EL (cell line): ENCODE data around the gene AFF3.

ENCODE experiments used
- DNase-seq: peaks from one replicate; pipeline ENCODE4 v3.0.0-alpha.2; 2016

AFF3 gene

DNA sequence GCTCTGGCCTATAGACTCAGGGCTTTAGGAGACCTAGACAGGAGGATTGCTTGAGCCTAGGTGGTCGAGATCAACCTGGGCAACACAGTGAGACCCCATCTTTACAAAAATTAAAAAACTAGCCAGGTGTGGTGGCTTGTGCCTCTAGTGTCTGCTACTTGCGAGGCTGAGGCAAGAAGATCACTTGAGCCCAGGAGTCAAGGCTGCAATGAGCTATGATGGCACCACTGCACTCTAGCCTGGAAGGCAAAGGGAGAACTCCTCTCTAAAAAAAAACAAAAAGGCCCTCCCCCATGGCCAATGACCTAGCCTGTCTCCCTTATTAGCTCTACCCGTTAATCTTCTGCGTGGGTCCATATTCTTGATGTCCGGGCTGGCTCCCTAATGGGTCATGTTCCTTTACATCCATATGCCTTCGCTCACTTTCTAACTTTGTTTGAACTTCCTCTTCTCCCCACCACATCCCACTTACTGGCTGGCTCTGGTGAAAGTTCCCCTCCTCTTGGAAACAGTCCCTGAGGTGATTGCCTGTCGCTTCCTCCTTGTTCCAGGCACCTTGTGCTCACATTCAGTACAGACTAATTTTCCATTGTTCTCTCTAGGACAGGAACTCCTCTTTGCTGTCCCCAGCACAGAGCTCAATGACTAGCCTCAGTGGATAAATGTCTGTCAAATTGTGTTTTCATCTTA is 103.0 kb downstream of the AFF3 start:
- DNase-seq, result no peak

DNA sequence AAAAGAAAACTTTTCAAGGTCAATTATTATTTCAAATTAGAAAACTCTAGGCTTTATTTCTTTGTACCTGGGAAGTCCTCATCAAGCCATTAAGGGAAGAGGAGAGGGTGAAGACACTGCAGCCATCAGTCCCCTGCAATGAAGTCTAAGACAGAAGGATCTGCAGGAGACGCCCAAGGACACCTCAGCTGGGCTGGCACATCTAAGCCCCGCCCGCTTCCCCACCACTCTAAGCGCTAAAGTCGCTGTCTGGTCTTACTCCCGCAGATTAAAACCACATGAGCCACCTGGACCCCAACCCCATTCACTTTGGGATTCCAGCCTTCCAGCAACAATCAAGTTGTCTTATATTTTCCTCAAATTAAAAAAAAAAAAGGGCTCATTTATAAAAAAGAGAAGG is 104.4 kb downstream of the AFF3 start:
- no peak for DNase-seq

DNA sequence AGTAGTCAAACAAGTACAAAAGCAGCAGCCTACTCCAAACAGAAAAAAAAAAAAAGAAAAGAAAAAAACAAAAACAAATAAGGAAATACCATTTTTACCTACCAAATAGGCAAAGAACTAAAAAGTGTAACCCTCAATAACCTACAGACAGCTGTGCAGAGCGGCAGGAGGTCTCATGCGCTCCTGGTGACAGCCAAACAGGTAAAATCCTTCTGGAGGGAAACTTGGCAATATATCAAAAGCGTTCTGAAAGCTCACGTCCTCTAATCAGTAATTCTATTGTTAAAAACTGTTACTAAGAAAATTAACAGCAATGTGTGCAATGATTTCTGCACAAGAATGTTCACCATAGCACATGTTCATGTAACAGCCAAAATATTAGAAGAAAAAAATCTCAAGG is 105.6 kb downstream of the AFF3 start:
- DNase-seq, result no peak

DNA sequence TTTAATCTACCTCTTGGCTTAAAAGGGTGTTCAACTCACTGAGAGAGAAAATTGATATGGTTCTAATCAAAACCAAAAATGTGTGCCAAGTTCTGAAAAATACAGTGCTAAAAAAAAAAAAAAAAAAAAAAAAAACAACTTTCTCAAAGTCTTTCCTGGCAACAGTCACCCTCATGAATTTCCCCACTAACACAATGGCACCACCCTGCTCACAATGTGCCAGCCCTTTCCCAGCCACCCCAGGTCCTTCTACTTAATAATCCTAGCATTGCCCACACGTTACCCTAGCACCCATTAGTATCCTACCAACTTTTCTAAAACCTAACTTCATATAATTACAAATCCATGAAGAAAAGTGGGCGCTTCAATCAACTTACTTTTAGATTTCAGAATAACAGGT is 106.4 kb downstream of the AFF3 start:
- DNase-seq, result no peak

- no peak for DNase-seq
These were observed 108.0 kb downstream of the AFF3 start for GRCh38 chr2:100034431-100034830.

- DNase-seq, result no peak
These were observed 108.4 kb downstream of the AFF3 start for GRCh38 chr2:100033976-100034375.

- DNase-seq, result no peak
These were observed 110.8 kb downstream of the AFF3 start for GRCh38 chr2:100031604-100032003.

DNA sequence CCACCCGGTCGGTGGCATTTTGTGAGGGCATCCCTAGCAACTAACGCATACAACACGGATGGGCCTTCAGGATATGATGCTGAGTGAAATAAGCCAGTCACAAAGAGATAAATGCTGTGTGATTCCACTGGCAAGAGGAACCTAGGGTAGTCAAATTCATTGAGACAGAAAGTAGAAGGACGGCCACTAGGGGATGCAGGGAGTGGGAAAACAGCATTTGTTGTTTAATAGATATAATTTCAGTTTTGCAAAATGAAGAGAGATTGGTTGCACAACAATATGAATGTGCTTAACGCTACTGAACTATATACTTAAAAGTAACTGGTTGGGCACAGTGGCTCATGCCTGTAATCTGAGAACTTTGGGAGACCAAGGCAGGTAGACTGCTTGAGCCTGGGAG is 112.9 kb downstream of the AFF3 start:
- no peak for DNase-seq

- DNase-seq, result no peak
These were observed 120.5 kb downstream of the AFF3 start for GRCh38 chr2:100021791-100022340.

GRCh38 chr2:100019499-100019898 is 122.9 kb downstream of the AFF3 start:
- DNase-seq, result no peak

- peak; percentile 87 for DNase-seq
These were observed 123.8 kb downstream of the AFF3 start for GRCh38 chr2:100018341-100019193.

- DNase-seq, result peak; percentile 60
These were observed 124.8 kb downstream of the AFF3 start for GRCh38 chr2:100017633-100018032.

DNA sequence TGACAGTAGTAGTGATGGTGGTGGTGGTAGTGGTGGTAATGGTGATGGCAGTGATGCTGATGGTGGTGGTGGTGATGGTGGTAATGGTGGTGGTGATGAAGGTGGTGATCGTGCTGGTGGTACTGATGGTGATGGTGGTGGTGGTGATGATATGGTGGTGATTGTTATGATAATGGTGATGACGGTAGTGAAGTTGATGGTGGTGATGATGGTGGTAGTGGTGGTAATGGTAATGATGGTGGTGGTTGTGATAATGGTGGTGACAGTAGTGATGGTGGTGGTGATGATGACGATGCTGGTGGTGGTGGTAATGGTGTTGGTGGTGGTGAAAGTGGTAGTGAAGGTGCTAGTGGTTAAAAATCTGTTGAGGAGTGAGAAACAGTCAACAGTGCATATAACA is 125.6 kb downstream of the AFF3 start:
- DNase-seq, result no peak

DNA sequence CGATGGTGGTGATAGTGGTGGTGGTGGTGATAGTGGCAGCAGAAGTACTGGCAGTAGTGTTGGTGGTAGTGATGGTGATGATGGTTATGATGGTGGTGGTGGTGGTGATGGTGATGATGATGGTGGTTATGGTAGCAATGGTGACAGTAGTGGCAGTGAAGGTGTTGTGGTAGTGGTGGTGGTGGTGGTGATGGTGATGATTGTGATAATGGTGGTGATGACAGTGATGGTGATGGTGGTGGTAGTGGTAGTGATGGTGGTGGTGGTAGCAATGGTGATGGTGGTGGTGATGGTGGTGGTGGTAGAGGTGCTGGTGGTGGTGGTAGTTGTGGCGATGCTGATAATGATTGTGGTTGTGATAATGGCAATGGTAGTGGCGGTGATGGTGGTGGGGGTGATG is 126.5 kb downstream of the AFF3 start:
- no peak for DNase-seq

- DNase-seq, result peak; percentile 98
These were observed 128.3 kb downstream of the AFF3 start for GRCh38 chr2:100013892-100014677.

DNA sequence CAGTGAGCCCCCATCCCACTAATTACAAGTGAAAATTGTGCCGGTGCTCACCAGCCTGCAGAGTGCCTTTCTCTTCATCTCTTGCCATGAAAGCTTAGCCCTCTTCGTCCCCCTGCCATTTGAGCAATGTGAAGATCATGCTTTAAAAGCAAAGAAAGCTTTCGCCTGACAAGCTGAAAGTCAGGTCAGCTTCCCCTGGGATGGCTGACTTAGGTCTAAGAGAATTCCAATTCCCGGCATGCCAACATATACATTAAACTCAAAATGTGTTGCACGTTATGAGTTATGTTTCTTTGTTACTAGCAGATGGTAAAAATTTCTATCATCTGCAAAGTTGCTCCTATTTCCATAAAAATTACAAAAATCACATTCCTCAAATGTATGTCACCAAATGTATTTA is 129.8 kb downstream of the AFF3 start:
- DNase-seq, result peak; percentile 39

DNA sequence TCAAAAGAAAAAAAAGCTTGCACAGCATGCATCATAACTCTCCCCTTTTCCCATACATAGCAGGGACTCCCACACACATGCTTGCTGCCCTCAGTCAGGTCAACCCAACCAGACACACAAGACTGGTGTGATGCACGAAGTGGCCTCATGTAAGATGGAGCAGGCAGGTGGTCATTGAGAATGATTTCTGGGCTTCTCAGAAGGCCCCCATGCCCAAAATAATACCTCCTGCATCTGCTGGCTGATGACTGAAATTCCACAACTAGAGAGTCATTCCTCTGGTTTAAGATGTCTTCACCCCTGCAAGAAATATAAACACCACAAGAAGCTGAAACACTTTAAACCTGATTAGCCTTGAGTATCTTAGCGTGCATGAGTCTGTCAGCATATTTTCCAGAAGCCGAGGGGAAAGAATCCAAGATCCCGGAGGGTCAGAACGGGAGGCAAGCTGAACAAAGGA is 131.1 kb downstream of the AFF3 start:
- DNase-seq, result peak; percentile 91

GRCh38 chr2:100010606-100011005 is 131.8 kb downstream of the AFF3 start:
- no peak for DNase-seq

GRCh38 chr2:100009743-100010142 is 132.6 kb downstream of the AFF3 start:
- DNase-seq, result no peak

DNA sequence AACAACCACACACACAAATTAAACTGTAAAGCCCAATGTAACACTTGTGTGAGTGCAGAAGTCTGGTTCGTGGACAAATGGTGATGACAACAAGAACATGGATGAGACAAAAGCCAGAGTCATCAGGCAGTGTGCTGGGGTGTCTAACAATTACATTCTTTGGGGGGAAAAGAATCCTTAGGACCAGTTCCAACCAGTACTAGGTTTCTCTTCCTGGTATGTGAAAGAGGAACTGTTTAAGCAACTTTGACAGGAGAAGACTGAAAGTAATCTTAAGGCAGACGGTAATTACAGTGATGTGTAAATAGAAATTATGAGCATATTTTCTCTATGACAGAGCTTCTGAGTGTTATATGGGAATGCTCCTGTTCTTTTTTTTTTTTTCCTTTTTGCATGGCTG is 133.4 kb downstream of the AFF3 start:
- DNase-seq, result peak; percentile 67

DNA sequence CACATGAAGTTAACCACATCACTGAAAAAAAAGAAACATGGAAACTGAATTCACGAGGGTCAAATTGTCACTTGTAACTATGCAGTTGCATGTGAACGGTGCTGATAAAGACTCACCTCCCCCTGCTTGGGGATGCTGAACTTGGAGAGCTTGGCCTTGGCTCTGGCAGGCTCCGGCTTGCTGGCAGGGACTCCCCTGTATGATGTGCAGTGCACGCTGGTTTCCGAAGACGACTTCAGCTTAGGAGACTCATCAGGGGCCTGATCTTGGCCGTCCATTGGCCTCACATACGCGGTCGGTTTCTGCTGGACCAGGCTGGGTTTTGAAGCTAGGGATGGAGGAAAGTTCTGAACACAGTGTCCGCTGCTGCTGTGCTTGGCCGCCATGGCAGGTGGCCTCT is 135.9 kb downstream of the AFF3 start:
- no peak for DNase-seq

GRCh38 chr2:100004959-100005387 is 137.4 kb downstream of the AFF3 start:
- no peak for DNase-seq

DNA sequence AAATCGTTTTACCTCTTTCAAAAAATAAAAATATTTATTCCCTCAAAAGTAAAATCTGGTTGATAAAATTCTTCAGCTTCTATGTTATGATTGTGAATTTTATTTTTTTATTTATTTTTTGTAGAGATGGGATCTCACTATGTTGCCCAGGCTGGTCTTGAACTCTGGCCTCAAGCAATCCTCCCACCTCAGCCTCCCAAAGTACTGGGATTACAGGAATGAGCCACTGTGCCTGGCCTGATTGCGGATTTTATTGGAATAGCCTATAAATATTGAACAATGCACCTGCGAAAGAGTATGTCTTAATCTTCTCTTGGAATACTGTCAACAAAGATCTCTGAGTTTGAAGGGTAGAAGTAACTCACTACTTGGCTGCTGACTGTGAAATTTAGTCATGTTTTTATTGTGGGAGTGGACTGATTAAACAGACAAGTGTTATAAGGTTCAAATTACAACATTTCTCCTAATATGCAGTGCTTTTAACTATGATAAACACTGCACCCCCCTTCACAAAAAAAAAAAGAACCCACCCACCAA is 138.0 kb downstream of the AFF3 start:
- no peak for DNase-seq
